GM19043 (cell line): ENCODE measurements around the gene GPA33.

Source experiments
- ATAC-seq: cut with Tn5 transposase; IDR thresholded peaks from one replicate; pipeline ENCODE4 v1.9.1; 2021; ENCODE audit warnings: low read depth; ENCODE audit not compliant: unreplicated experiment

Gene GPA33

GRCh38 chr1:167089939-167090313 lies 251 bp downstream of the GPA33 start:
- no peak for ATAC-seq

- ATAC-seq, result no peak
Measured at GRCh38 chr1:167088746-167089417, 1.3 kb downstream of the GPA33 start.

GRCh38 chr1:167086768-167087167 lies 3.4 kb downstream of the GPA33 start:
- no peak for ATAC-seq

- ATAC-seq, result no peak
Measured at GRCh38 chr1:167086033-167086432, 4.1 kb downstream of the GPA33 start.

GRCh38 chr1:167084757-167085156 lies 5.4 kb downstream of the GPA33 start:
- ATAC-seq, result no peak

GRCh38 chr1:167083871-167084270 lies 6.3 kb downstream of the GPA33 start:
- ATAC-seq, result no peak

DNA sequence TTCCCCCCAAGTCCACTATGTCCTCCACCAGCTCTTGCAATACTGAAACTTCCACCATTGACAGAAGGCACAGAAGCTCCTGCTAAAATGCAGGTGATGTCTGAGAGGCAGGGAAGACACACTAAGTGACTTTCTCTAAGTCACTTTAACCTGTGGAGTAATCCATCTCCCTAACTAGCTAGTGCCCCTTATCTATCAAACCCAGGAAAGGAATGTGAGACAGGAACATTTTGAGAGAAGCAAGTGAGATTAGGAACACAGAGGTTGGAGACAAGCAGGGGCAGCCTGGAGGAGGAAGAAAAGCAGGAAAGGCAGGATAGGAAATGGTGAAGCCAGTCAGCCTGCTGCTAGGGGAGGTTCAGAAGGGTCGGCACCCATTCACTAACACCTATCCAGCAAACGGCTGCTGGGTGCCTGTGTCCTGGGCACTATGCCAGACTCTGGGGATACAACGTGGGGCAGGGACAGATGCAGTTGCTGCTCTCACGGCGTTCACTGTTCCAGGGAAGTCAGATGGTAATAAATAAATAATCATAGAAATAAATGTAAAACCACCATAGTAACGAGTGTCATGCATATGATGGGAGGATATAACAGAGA lies 7.0 kb downstream of the GPA33 start:
- no peak for ATAC-seq

GRCh38 chr1:167082511-167083027 lies 7.6 kb downstream of the GPA33 start:
- ATAC-seq, result no peak

- no peak for ATAC-seq
Measured at GRCh38 chr1:167081594-167082156, 8.5 kb downstream of the GPA33 start.

- no peak for ATAC-seq
Measured at GRCh38 chr1:167077868-167078210, 12.3 kb downstream of the GPA33 start.

GRCh38 chr1:167077128-167077867 lies 12.9 kb downstream of the GPA33 start:
- no peak for ATAC-seq

DNA sequence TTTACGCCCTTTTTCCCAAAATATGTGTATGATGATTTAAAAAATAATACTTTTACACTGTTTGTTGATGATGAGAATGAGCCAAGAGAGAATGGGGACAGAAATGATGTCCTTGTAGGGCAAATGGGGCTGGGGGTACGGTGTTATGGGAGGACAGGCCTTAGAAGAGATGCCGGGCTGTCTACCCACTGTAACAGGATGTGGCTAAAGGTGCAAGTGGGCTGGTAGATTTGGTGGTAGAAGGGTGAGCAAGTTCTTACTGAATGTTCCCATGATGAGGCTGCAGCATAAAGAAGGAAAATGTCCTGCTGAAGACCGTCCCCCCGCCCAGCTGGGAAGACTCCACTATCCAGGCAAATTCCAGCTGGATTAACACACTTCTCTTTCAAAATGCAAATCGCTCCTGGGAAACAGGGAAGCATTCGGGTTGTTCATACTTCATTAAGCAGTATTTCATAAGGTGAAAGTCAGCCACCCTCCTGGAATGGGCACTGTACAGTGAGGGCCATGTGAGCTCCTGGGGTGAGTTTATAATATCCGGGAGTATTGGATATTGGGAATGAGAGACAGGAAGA lies 14.0 kb downstream of the GPA33 start:
- no peak for ATAC-seq

GRCh38 chr1:167071286-167071685 lies 18.9 kb downstream of the GPA33 start:
- no peak for ATAC-seq

DNA sequence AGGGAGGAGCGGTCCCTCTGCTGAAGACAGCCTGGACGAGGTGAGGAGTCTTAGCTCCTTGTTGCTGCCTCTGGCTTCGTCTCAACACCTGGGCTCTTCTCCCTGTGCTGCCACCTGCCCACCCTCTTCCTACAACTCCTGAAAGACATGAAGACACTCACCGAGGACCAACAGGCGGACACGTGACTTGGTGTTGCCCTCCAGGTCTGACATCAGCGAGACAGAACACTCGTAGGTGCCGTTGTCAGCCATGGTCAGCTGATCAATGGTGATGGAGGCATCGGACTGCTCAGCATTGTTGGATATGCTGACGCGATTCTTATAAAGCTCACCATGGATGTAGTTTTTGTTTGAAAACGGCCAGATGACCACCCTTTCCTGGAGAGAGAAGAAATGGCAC lies 21.4 kb downstream of the GPA33 start:
- ATAC-seq, result no peak

DNA sequence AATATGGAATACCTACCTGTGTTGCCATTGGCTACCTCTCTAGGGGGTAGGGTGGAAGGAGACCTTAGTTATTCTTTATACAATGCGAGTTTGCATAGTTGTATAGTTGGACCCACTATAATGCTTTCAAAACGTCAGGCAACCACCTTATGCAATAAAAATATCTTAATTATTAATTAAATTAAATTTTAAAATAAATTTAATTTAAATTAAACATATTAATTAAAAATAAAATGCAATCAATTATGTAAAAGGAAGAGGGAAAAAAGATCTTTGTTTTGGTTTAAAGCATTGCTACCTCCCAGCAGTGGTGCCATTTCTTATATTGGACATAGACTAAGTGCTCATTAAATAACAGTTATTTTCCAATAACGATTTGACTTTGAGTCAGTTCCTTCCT lies 22.3 kb downstream of the GPA33 start:
- no peak for ATAC-seq

DNA sequence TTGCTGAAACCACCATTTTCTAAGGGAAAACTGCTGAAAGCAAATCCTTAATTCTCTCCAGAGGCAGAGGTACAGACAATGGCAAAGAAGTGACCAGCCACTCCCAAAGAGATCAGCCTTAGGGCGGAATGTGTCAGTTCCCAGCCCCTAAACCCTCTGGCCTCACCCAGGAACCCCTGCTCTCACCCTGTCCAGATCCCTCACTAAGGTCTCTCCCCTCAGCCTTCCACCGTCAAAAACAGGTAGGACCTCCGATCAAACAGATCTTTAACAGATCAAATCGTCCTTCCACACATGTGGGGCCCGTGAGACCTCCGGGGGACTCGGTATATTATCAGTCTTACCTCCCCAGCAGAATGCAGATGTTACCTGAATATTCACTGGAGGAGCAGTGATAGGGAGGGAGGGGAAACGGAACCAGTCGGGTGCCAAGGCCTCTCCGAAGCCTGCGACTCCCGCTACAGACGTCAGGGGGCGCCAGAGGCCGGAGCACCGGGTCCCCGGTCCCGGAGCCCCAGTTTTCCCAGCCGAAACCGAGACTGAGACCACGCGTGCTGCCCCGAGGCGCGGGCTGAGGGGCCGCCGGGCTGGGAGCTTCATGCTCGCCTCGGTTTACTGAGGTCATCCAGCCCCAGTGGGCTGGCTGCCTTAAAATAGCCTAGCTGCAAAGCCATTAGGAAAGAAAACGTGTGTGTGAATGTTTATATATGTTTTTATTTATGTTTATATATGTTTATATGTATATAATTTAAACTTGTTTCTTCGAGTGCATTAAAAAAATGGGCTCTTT lies 23.6 kb downstream of the GPA33 start:
- peak; percentile 79 for ATAC-seq

DNA sequence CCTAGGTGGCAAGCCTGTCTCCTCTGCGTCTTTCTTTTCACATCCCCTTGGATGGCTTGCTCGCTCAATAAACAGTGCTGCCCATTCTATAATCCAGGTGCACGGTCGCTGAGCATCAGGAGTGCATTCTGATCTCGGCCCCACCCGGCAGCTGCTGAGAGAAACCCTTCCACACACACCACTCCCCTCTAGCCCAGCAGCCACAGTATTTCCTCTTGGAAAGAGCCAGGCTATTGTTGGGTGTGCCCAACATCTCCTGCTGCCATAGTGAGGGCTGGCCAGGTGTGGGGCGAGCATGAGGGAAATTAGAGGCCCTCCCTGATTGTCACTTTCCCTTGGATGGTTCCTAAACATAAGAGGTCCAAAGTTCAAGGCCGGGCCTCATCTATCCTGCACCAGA lies 24.7 kb downstream of the GPA33 start:
- ATAC-seq, result no peak

GRCh38 chr1:167064621-167065020 lies 25.6 kb downstream of the GPA33 start:
- no peak for ATAC-seq

DNA sequence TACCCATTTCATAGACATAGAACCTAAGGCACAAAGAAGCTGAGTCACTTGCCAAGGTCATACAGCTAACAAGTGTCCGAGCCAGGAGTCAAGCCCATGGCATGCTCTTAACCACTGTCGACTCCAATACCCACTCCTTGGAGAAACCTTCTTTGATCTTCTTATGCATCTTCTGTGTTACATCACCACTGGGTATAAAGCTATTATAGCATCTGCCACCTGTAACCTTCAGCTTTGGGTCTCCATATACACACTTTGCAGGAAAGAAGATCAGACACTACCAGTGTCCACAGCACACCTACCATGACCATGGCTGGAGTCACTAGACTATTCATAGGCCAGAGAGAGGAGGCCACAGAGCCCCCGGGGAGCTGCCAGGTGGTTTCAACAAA lies 29.1 kb downstream of the GPA33 start:
- ATAC-seq, result no peak
